NCI-H345 treated with DMSO at 0.1 percent for 48 hours (cell line): ENCODE measurements around the gene SEPTIN1.
"Not testable (repeated sequence)": the region's sequence is repeated elsewhere in the genome, so short reads cannot be mapped to it uniquely, and the experiment has no call there.

Experiments used
- DNase-seq: peaks from one replicate; lab custom pipeline; 2025; ENCODE audit not compliant: unreplicated experiment; lab: John Stamatoyannopoulos, UW

Gene SEPTIN1

DNA sequence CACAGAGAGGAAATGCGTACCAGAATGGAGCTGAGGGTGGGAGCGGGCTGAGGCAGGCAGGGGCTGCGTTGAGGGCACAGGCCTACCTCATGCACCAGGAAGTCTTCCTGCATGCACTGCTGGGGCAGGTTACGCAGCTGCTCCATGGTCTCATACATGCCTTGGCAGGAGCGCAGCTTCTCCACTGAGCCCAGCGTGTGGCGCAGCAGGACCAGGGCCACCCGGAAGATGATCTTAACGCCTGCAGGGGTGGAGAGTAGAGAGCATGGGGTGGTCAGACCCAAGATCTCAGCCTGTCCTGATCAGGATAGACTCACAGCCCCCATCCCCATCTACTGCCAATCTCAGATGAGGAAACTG, 23.8 kb downstream of the SEPTIN1 start:
- no peak for DNase-seq

DNA sequence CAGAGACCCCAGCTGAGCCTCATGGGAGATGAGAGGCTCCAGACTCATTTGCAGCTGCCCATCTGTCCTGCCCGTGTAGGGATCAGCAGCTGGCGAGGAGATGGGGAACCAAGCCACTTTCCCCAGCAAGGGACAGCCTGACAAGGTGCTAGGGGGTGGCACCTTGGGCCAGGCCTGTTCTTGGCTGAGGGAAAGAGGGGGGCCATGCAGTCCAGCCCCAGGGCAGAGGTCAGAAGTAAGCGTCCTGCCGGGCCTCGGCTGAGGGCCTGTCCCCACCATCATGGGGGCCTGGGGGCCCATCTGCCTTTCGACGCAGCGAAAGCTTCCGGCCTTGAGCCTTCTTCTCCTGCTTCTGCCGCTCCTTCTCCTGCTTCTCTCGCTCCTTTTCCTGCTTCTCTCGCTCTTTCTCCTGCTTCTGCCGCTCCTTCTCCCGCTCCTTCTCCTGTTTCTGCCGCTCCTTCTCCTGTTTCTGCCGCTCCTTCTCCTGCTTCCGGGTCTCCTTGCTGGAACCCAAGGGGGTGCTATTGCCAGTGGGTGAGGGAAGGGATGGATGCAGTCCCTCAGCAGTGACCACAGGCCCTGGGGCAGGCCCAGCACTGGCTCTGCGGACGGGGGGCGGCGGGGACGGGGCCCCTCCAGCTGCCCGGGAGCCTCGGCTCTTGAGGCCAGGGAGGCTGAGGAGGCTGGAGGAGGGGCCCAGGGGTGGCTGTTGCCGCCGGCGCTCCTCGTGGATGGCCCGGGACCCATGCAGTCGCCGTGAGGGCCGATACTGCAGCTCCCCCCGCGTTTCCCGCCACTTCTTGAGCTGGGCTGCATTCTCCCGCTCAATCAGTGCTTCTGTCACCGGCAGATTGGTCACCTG, 24.4 kb downstream of the SEPTIN1 start:
- no peak for DNase-seq

DNA sequence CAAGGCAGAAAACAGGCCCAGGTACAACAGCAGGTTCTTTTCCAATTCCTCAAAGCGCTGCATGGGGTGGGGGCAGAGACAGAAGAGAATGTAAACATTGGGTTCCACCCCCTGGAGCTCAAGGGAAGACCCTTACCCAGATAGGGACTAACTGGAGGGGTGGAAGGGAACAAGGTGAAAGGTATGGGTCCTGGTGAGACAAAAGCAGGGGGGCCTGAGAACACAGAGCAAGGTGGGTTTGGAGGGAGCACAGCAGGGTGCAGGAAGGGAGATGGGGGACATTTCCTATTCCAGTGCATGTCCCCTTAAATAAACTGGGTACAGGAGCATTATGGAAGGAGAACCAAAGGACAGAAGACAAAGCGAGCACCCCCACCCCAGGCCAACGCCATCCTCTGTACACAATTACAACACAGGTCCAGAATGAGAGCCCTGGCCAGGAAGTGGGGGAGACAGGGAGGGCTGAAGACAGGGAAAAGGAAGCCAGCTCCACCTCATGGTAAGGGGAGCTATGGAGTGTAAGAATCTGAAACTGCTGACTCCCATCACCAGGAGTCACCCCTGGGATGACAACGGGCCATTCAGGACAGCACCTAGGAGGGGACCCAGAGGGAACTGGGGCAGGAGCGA, 25.2 kb downstream of the SEPTIN1 start:
- DNase-seq, result no peak

DNA sequence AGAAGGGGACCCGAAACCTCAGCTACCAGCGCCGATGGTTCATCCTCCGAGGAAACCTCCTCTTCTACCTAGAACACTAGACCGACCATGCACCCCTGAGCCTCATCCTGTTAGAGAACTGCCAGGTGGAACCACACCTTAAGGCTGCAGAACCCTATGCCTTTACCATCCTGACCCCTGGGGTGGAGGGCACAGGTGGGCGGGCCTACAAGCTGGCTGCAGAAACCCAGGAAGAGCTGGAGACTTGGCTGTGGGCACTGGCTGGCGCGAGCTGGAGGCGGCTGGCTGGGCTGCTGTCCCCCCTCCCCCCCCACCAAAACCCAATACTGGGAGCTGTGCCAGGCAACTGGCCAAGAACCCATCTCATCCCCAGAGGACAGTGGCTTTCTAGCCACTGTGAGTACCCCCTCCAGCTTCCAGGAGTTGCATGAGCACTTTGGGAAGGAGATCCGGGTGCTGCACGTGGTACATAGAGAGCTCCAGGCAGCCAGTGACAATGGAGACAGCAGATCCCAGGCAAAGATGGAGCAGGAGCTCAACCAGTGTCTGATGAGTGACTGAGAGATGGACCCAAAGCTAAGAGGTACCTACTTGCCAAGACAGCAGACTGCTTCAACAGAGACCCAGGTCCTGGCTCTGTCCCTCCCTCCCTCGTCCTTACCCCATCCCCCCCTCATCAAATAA, 25.8 kb downstream of the SEPTIN1 start:
- no peak for DNase-seq

DNA sequence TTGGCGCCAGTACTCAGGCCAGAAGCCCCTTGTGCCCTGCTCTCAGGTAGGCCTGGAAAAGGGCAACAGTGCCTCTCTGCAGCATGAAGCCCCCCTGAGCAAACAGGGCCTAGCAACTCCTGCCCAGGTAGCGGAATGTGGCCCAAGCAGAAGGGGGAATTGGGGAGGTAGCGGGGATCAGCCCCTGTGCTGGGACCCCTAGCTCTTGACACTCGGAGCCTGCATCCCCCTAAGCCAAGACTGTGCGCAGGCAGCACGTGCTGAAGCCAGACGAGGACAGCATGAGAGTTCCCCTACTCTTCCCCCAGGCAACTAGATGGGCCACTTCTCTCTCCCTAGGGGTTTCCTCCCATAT, 26.4 kb downstream of the SEPTIN1 start:
- no peak for DNase-seq

DNA sequence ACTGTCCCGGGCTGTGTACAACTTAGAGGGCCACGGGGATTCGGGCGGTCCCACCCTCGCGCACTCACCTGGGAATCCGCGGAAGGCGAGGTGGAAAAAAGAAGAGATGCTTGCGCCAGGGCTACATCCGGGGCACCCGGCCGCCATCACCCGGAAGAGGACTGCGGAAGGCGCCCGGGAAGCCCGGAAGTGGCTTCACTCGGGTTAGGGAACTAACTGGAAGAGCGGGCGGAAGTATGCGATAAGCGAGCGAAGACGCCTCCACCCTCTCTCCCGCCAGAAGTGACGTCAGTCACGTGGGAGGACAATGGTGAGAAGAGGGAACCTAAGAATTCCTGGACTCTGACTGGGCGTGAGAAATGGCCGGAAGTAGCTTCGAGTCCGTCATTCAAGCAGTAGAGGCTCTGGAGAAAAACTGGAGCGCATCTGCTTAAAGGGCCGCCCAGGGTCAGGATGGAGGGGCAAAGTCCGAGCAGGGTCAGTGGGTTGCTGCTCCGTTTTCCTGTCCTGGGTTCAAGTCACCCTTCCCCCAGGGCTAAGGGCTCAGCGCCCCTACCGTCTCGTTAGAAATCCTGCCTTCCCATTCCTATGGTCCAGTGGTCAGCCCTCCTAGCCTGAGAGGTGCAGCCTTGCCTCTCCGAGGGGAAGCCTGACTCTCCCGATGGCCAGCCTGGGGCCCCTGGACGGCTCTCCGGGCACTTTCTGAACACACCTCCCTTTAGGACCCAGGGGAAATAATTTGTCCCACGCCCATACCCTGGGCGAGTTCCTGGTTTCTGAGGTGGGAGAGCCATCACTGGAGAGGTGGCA, 27.0 kb downstream of the SEPTIN1 start, which contains the start of gene CD2BP2:
CD2BP2 (minus strand) TSS at position 165 of the 810 bp plus-strand sequence. CDS start 627 bp downstream, outside the sequence.
- peak; percentile 98 for DNase-seq

DNA sequence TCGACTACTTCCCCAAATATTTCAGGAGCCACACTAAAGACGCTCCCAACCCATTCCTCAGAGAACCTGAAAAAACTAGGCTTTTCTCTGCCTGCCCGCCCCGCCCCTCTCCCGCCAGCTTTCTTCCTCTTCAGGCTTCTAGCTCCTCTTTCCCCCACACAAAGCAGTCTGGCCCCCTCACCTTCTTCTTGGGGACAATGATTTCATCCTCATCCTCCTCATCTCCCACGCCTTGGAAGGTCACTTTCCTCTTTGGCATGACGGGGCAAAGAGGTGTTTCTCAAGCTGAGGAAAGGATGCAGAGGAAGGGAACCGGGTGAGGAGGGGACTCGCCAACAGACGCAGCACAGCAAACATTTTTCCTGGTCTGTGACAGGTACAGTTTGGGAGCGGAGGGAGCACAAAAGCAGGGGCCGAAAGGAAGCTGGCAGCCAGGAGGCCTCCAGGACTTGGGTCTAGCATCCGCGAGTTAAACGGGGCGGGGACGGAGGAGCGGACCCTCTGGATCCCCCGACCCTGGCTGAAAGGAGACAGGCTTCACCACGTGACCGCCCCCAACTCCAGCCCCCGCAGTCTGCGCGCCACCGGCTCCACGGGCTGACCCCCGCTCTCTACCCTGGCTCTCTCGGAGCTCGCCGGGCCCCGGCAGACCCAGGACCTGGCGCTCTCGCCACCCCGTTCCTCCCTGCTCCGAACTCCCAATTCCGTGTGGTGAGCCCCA, 27.8 kb downstream of the SEPTIN1 start:
- DNase-seq, result no peak

DNA sequence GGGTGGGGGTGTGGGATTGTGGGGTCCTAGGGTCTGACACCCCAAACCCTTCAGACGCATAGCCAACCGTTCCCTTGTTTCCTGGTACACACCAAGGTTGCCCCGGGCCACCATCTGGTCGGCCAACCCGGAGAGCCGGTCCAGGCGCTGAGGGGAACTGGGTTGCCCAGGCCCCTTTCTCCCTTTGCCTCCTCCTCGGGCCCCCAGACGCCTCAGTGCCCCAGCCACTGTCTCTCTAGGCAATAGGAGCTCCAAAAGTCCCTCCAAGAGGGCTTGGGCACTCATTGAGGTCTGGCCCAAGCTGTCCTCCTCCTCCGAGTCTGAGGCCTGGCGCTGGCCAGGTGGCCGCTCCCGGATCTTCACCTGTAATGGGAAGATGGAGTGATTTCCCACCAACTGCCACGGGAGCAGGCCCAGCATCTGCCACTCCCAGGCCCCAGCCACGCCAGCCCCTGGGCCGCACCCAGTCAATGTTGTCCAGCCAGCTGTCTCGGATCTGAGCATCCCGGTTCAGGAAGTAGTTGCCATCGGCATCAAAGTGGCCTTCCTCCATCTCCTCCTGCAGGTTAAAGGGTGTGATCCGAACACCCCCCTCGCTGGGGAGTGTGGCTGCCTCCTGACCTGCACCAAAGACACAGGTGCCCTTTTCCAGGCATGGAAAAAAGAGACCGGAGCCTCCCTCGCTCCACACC, 28.8 kb downstream of the SEPTIN1 start:
- no peak for DNase-seq

DNA sequence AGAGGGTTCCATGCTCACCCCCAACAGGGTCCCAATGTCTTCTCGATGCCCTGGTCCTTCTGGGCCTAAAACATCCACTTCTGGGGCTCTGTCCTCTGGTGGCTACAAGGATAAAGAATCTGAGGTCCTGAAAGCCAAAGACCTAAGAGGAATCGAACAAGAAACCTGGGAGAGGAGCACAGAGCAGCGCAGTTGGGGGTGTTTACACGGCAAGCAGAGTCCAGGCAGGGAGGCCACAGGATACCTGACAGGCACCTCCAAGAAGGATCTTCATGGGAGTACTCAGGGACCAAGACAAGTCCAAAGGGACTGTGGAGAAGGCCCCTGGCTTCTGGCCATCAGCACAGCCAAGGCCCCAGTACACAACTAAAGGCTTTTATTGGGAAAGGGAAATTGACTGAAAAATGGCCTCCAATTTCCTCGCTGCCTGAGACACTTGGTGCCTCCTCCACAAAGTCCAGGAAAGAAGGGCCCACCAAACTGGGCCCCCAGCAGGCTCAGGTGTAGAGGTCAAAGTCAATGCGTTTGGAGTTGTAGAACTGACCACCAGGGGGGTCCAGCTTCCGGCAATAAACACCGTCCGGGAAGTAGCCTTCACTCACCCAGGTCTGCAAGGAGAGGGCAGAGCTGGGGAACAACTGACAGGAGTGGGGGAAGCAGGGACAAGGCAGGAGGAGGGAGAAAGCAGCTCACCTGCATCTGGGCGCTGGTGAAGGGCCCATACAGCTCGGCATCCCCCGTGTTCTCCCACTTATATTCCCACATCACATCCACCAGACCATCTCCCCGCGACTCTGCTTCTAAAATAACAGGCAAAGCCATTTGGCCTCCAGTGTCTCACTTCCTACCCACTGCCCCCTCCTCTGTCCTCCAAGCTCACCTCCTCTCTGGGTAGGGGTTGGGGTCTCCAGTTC, 29.6 kb downstream of the SEPTIN1 start:
- DNase-seq, result no peak

DNA sequence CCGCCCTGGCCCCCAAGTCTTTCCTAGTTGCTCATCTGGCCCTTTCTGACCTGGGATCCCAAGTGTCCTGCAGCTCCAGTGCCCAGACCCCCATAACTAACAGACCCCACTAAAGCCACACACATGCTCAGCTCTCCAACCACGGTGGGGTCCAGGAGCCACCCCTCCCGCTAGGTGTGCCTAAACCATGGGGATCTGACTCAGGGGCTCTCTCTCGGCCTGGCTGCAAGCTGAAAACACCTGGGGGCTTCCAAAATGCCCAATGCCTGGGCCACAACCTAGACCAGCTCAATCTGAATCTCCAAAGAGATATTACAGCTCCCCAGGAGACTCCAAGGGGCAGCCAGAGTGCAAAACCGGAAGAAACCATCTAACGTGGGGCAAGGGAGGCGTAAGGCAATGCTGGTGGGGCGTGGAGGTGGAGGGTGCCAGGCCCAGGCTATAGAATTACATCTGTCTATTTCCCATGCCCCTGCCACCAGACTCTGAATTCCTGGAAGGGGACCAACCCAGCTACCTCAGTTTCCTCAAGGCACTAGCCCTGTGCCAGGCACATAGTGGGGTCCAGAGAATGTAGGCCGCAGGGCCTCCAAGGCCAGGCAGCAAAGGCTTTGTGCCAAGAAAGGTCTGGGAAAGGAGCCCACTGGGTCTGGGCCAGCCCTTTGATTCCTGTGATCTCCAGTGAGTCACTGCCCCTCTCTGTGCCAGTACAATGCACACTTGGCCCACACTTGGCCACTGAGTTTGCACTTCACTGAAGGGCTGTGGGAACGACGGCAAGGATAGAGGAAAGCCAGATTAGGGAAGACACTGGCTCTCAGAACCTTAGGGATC, 30.6 kb downstream of the SEPTIN1 start:
- DNase-seq, result no peak

DNA sequence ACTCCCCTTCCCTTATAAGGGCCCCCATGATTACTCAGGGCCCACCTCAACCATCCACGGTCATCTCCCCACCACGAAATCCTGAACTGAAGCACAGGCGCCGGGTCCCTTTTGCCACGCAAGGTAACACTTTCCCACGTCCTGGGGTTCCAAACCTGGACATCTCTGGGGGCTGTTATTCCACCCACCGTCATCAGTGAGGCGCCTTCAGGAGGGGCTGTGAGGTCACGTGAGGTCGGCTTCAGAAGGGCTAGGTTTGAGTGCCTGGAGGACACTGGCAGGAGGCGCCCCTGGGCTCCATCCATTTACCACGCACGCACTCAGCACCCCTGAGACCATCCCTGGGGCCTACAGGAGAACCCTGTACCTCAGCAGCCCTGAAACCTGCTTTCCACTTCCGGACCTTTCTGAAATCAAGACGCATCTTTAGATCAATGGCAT, 31.3 kb downstream of the SEPTIN1 start:
- no peak for DNase-seq

DNA sequence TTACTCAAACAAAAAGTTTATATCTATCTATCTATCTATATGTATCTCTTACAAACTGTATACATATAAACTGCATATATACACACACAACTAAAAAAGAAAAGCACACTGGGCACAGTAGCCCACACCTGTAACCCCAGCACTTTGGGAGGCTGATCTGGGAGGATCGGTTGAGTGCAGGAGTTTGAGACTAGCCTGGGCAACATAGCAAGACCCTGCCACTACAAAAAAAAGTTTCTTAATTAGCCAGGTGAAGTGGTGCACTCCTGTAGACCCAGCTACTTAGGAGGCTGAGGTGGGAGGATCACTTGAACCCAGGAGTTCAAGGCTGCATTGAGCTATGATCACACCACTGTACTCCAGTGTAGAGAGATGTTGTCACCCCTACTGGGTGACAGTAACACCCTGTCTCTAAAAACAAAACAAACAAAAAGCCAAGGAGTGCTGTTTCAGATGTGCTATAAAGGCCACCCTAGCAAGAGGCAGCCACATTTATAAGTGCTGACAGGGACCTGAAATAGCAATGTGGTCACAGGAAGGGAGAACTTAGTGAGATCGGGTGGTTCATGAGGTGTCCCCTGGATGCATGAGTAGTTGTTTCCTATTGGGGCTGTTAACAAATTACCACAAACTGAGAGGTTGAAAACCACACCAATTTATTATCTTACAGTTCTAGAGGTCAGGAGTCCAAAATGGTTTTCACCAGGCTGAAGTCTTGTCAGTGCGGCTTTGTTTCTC, 32.1 kb downstream of the SEPTIN1 start:
- DNase-seq, result no peak

DNA sequence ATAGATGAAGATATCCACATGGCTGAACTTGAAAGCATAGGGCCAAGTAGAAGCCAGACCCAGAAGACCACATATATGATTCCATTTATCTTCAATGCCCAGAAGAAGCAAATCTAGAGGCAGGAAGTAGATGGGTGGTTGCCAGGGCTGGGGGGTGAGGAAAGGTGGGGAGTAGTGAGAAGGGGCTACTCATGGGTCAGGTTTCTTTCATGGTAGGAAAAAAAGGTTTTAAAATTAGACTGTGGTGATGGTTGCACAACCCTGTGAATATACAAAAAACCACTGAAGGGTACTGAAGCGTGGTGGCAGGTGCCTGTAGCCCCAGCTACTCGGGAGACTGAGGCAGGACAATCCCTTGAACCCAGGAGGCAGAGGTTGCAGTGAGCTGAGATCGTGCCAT, 32.7 kb downstream of the SEPTIN1 start:
- no peak for DNase-seq

DNA sequence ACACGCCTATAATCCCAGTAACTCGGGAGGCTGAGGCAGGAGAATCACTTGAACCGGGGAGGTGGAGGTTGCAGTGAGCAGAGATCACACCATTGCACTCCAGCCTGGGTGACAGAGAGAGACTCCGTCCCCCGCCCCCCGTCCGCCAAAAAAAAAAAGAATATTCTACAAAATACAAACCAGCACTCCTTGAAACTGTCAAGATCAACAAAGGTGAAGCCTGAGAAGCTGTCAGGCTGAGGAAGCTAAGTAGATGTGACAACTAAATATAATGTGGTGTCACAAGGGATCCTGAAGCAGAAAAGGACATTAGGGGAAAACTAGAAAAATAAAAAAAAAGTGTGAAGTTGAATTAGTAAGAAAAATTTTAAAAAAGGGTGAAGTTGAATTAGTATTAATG, 33.4 kb downstream of the SEPTIN1 start:
- DNase-seq, result no peak

DNA sequence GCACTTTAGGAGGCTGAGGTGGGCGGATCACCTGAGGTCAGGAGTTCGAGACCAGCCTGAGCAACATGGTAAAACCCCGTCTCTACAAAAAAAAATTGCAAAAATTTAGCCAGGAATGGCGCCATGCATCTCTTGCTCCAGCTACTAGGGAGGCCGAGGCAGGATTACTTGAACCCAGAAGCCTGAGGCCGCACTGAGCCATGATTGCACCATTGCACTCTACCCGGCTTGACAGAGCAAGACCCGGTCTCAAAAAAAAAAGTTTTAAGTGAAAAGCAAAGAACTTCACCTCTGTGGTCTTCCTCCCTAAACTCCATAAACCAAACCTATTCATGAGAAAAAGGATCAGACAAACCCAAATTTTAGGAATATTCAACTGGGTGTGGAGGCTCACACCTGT, 34.2 kb downstream of the SEPTIN1 start:
- no peak for DNase-seq

DNA sequence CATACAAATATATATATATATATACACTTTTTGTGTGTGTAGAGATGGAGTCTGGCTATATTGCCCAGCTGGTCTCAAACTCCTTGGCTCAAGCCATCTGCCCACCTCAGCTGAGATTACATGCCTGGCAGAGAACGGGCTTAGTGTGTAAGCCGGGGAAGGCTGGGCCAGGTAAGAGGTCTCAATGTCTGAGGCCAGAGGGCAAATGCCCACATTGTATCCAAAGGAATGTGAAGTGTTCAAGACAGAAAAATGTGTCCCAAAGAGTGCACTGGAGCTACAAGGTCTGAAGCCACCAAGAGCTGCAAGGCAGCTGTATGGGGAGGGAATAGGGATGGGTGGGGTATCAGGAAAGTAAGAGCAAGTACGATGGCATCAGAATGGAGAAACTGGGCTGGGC, 36.1 kb downstream of the SEPTIN1 start:
- DNase-seq, result no peak

DNA sequence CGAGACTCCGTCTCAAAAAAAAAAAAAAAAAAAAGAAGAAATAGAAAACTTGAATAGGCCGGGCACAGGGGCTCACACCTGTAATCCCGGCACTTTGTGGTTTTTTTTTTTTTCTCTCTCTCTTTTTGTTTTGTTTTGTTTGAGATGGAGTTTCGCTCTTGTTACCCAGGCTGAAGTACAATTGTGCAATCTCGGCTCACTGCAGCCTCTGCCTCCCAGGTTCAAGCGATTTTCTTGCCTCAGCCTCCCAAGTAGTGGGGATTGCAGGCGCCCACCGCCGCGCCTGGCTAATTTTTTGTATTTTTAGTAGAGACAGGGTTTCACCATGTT, 38.9 kb downstream of the SEPTIN1 start:
- not testable (repeated sequence) for DNase-seq
